GM21515 (cell line): Measurements from ENCODE around the gene GABRA1.

Source experiments
- ATAC-seq: cut with Tn5 transposase; IDR thresholded peaks from one replicate; pipeline ENCODE4 v1.9.1; 2021; ENCODE audit not compliant: unreplicated experiment

The GABRA1 gene

GRCh38 chr5:161847941-161848391 lies at the start of gene GABRA1:
TSS of gene GABRA1 (plus strand) at chr5:161848120. CDS start at chr5:161850811, 2,691 bp downstream.
- ATAC-seq = no peak

- ATAC-seq = no peak
Observed at GRCh38 chr5:161799316-161799715, 48.6 kb upstream of the GABRA1 start.

DNA sequence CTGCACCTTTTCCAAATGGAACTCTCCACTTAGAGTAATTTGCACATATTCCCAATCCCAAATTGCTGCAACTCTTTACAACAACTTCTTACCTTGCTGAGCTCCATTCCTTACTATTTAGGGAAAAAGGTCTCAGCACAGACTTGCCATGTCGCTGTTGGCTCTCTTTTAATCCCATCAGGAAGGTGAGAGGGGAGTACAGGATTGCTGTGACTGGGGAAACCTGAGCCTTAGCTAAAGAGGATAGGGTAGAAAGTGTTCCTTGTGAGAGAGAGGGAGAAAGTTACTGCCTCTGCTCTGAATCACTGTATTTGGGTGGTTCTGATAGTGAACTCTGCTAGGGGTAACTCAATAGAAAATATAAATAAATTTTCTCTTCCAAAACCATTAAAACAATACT lies 43.7 kb upstream of the GABRA1 start:
- no peak for ATAC-seq

GRCh38 chr5:161846746-161847145 lies 1.2 kb upstream of the GABRA1 start:
- ATAC-seq = no peak

GRCh38 chr5:161847447-161847846 lies 473 bp upstream of the GABRA1 start:
- ATAC-seq = no peak

DNA sequence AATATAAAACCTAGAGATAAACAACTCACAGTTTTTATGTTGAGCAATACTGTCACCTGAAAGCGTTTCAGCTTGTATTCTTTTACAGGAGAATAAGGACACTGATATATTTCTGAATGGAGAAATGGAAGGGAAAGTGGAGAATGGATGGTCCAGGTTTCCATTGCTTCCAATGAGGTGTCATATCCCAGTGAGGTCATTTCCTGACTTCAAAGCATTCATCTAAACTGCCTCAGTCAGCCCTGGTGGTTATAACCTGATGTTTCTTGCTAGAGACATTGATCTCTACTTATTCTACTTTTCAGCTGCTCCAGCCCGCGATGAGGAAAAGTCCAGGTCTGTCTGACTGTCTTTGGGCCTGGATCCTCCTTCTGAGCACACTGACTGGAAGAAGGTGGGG lies 2.6 kb downstream of the GABRA1 start:
- no peak for ATAC-seq

- no peak for ATAC-seq
Observed at GRCh38 chr5:161851691-161852299, 3.9 kb downstream of the GABRA1 start.

DNA sequence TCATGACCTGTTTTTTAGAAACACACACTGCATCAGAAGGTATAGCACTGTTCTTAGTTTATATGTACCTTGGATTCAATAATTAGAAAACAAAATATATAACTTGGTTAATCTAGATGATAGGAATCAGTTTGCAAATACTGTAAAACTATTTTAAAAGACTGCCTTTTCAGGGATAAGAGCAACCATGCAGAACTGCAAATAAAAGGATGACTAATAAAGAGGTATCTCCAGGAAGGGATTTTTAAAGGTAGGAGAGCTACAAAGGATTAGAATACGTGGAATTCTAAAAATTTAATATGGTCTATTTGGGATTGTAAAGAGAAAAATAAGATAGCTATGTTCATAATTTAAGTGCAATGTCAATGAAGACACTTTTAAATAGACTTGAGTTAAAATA lies 9.4 kb downstream of the GABRA1 start:
- no peak for ATAC-seq

DNA sequence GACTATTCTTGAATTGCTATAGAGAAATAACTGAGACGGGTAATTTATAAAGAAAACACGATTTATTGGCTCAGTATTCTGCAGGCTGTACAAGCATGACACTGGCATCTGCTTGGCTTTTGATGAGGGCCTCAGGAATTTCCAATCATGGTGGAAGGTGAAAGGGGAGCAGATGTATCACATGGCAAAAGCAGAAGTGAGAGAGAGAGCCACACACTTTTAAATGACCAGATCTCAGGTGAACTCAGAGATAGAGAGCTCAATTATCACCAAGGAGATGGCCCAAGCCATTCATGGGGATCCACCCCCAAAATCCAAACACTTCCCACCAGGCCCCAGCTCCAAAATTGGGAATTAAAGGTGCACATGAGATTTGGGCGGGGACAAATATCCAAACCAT lies 15.3 kb downstream of the GABRA1 start:
- ATAC-seq = no peak

DNA sequence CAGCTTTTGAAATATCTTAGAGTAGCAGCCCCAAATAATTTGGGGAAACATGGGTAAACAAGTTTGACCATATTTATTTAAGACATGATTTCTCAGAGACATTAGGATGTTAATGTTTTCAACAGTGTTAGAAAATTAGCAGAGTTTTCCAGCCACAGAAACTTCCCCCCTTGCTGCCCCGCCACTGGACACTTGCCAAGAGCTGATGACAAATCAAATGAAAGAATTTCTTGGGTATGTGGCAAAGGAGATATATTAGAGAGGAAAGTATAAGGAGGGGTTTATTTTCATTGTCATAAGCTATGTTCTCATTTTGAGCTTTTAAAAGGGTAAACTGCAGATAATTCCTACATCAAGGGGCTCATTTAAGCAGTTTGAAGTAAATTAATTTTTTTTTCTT lies 15.9 kb downstream of the GABRA1 start:
- ATAC-seq = no peak

- no peak for ATAC-seq
Observed at GRCh38 chr5:161865510-161865909, 17.6 kb downstream of the GABRA1 start.

DNA sequence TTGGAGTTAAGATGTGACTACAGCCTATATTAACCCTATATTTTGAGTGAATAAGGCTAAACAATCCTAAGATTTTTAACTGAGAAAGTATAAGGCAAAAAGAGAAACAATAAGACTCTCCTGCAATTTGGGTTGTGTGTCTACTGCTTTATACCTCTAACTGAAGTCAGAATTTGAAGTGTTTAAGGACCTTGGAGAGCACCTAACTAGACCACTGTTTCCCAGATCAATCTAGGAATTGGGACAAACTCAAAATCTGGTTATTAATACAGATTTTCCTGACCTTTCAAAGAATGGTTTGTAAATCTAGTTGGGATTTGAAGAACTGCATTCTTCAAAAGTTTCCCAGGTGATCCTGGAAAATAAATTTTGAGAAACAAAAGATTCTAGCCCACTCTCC lies 42.1 kb downstream of the GABRA1 start:
- no peak for ATAC-seq

DNA sequence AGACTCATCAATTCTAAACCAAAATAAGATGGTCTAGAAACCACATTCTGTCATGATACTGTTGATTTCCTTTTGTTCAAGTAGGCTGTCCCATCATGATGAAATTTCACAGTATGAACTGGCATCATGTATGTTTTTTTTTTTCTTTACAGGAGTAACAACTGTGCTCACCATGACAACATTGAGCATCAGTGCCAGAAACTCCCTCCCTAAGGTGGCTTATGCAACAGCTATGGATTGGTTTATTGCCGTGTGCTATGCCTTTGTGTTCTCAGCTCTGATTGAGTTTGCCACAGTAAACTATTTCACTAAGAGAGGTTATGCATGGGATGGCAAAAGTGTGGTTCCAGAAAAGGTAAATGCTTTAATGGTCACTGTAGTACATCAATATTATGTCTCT lies 47.6 kb downstream of the GABRA1 start:
- ATAC-seq = no peak

GRCh38 chr5:161897033-161897432 lies 49.1 kb downstream of the GABRA1 start:
- no peak for ATAC-seq

- no peak for ATAC-seq
Observed at GRCh38 chr5:161899590-161899989, 51.7 kb downstream of the GABRA1 start.

DNA sequence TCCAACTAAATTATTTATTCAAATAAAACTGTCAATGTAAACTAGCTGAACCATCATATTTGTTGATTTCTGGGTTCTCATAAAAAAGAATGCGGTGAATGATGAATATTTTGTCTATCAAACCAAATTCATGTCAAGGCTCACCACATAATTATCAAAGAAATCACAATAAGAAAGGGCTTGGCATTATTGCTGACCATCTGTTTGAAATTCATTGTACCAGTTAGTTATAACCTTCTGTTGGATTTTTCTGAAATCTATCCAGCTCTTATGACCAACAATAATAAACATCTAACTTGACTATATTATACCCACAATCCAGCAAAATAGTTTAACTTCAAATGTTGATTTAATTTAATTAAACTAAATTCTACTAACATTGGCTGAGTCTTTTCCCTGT lies 53.1 kb downstream of the GABRA1 start:
- ATAC-seq = no peak

DNA sequence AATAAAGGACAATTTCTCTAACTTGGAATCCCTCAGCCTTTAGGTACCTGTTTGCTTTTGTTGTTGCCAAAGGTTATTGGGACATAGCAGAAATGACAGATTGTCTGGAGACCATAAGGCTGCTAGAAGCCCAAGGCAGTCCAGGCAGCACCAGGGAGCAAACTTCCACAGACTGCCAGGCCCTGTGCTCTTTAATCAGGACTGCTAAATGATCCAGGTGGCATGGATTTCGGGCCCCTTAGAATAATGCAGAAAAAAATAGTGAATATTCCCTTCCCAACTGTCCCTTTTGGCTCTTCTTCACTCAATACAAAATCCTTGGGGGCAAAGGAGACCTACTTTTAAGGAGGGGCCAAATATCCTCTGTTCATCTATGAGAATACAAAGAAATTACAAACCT lies 73.9 kb downstream of the GABRA1 start:
- no peak for ATAC-seq

- no peak for ATAC-seq
Observed at GRCh38 chr5:161924270-161924669, 76.3 kb downstream of the GABRA1 start.

GRCh38 chr5:161925960-161926359 lies 78.0 kb downstream of the GABRA1 start:
- ATAC-seq = no peak

DNA sequence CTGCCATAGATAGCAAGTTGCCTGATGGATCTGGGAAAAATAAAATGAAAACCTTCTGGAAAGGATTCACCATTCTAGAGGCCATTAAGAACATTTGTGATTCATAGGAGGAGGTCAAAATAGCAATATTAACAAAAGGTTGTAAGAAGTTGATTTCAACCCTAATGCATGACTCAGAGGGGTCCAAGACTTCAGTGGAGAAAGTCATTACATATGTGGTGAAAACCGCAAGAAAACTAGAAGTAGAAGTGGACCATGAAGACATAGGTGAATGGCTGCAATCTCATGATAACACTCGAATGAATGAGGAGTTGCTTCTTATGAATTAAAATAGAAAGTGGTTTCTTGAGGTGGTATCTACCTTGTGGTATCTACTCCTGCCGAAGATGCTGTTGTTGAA lies 86.6 kb downstream of the GABRA1 start:
- no peak for ATAC-seq

DNA sequence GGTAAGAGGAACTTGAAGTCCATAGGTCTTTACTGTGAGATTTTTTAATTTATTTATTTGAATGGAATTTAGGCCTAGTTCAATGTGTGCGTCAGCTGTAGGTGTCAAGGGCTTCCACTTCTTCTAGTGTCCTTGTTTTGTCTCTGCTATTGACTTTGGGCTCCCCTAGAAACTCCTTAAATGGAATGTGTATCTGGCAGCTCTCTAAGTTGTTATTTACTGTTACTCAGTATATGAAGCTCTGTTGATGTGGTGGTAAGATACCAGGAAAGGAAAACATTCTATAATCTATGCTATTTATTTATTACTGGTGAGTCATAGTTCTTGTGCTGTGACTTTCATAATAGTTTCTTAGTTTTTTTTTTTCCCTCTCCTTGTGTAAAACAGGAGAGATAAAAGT lies 97.1 kb downstream of the GABRA1 start:
- ATAC-seq = no peak

DNA sequence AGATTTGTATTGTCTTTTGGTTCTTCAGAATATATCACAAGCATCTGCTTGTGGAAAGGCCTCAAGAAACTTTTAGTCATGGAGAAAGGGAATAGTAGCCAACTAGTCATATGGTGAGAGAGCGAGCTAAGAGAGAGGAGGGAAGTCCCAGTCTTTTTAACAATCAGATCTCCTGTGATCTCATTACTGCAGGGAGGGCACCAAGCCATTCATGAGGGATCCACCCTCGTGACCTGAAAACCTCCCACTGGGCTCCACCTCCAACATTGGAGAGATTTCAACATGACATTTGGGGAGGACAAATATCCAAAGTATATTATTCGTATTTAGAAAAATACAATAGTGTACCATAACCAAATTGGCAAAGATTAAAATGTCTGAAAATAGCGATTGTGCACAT lies 99.0 kb downstream of the GABRA1 start:
- ATAC-seq = no peak
